H9 (cell line): ENCODE measurements around the gene PLOD1. TPM values are rescaled to one million over a fixed set of nuclear protein-coding genes. Genes with fewer than 3 reads are reported as not detected.

Source experiments
- DNase-seq: peaks from one replicate; pipeline ENCODE4 v3.0.0-alpha.2; 2017
- H2AFZ ChIP-seq: one replicate; pipeline ENCODE4 v1.6.1; 2013; ENCODE audit warnings: mild to moderate bottlenecking, low read length, control low read depth, moderate library complexity
- H2AK5ac ChIP-seq: 2 replicates; pipeline ENCODE4 v1.6.1; 2013; ENCODE audit warnings: low read length, control low read depth, mixed read lengths; ENCODE audit not compliant: insufficient read length
- H2BK120ac ChIP-seq: one replicate; pipeline ENCODE4 v1.6.1; 2013; ENCODE audit warnings: low read depth, mild to moderate bottlenecking, low read length, control low read depth, inconsistent platforms; ENCODE audit not compliant: poor library complexity, severe bottlenecking
- H2BK12ac ChIP-seq: 2 replicates; pipeline ENCODE4 v1.6.1; 2013; ENCODE audit warnings: low read length, control low read depth, mixed read lengths, low read depth; ENCODE audit not compliant: insufficient read length
- H2BK15ac ChIP-seq: 2 replicates; pipeline ENCODE4 v1.6.1; 2013; ENCODE audit warnings: low read depth, low read length, control low read depth
- H2BK20ac ChIP-seq: one replicate; pipeline ENCODE4 v1.6.1; 2013; ENCODE audit warnings: low read depth, mild to moderate bottlenecking, low read length, control low read depth, inconsistent platforms; ENCODE audit not compliant: poor library complexity, severe bottlenecking
- H2BK5ac ChIP-seq: 2 replicates; pipeline ENCODE4 v1.6.1; 2013; ENCODE audit warnings: low read length, control low read depth, mixed read lengths; ENCODE audit not compliant: insufficient read length
- H3K14ac ChIP-seq: 2 replicates; pipeline ENCODE4 v1.6.1; 2013; ENCODE audit warnings: low read length, control low read depth; ENCODE audit not compliant: insufficient read depth
- H3K18ac ChIP-seq: 2 replicates; pipeline ENCODE4 v1.6.1; 2013; ENCODE audit warnings: low read depth, mild to moderate bottlenecking, mixed read lengths, low read length, control low read depth; ENCODE audit not compliant: insufficient read length
- H3K23ac ChIP-seq: 2 replicates; pipeline ENCODE4 v1.6.1; 2013; ENCODE audit warnings: low read length, control low read depth, mixed read lengths, low read depth; ENCODE audit not compliant: insufficient read length
- H3K23me2 ChIP-seq: 2 replicates; pipeline ENCODE4 v1.6.1; 2013; ENCODE audit warnings: low read depth, mild to moderate bottlenecking, mixed read lengths, low read length, control low read depth; ENCODE audit not compliant: insufficient read length, poor library complexity, severe bottlenecking
- H3K27ac ChIP-seq: 2 replicates; pipeline ENCODE4 v1.5.1; 2013; ENCODE audit warnings: low read length, control low read depth, mixed read lengths, low read depth; ENCODE audit not compliant: insufficient read length
- H3K27me3 ChIP-seq: 2 replicates; pipeline ENCODE4 v1.6.1; 2013; ENCODE audit warnings: low read length, control low read depth, inconsistent platforms; ENCODE audit not compliant: insufficient read depth
- H3K4ac ChIP-seq: 2 replicates; pipeline ENCODE4 v1.6.1; 2013; ENCODE audit warnings: low read depth, mild to moderate bottlenecking, control low read depth, inconsistent platforms, low read length, moderate library complexity
- H3K4me1 ChIP-seq: 2 replicates; pipeline ENCODE4 v1.6.1; 2013; ENCODE audit warnings: low read length, control low read depth, inconsistent platforms; ENCODE audit not compliant: insufficient read depth
- H3K4me2 ChIP-seq: 2 replicates; pipeline ENCODE4 v1.6.1; 2013; ENCODE audit warnings: low read length, control low read depth, mixed read lengths; ENCODE audit not compliant: insufficient read length, insufficient read depth
- H3K56ac ChIP-seq: 2 replicates; pipeline ENCODE4 v1.6.1; 2013; ENCODE audit warnings: low read depth, mild to moderate bottlenecking, mixed read lengths, low read length, control low read depth; ENCODE audit not compliant: insufficient read length
- H3K79me1 ChIP-seq: 2 replicates; pipeline ENCODE4 v1.6.1; 2013; ENCODE audit warnings: low read depth, mild to moderate bottlenecking, moderate library complexity, low read length, control low read depth, inconsistent platforms; ENCODE audit not compliant: insufficient read depth, poor library complexity, severe bottlenecking
- H3K79me2 ChIP-seq: 2 replicates; pipeline ENCODE4 v1.6.1; 2013; ENCODE audit warnings: low read length, control low read depth, inconsistent platforms; ENCODE audit not compliant: insufficient read depth
- H3K9ac ChIP-seq: 2 replicates; pipeline ENCODE4 v1.6.1; 2013; ENCODE audit warnings: low read length, control low read depth, mixed read lengths; ENCODE audit not compliant: insufficient read length; ENCODE audit errors: extremely low read depth
- H3K9me3 ChIP-seq: one replicate; pipeline ENCODE4 v1.6.1; 2013; ENCODE audit warnings: low read depth, low read length, inconsistent platforms; ENCODE audit not compliant: control insufficient read depth
- H3T11ph ChIP-seq: one replicate; pipeline ENCODE4 v1.6.1; 2013; ENCODE audit warnings: mild to moderate bottlenecking, low read length, control low read depth, inconsistent platforms
- H4K20me1 ChIP-seq: one replicate; pipeline ENCODE4 v1.6.1; 2013; ENCODE audit not compliant: control insufficient read depth, insufficient read length, insufficient read depth
- H4K5ac ChIP-seq: 2 replicates; pipeline ENCODE4 v1.6.1; 2013; ENCODE audit warnings: low read depth, mild to moderate bottlenecking, mixed read lengths, low read length, control low read depth; ENCODE audit not compliant: insufficient read length
- H4K8ac ChIP-seq: replicated peaks from 2 replicates; pipeline ENCODE4 v1.6.1; 2013; ENCODE audit warnings: low read length, control low read depth, mixed read lengths, low read depth; ENCODE audit not compliant: insufficient read length
- H4K91ac ChIP-seq: 2 replicates; pipeline ENCODE4 v1.6.1; 2013; ENCODE audit warnings: low read depth, mild to moderate bottlenecking, moderate library complexity, mixed read lengths, low read length, control low read depth; ENCODE audit not compliant: insufficient read length
- H3K27ac Mint-ChIP-seq, 3 experiments: 2 replicates in 2 of 3; 3 replicates in 1 of 3; pipeline ENCODE4 v1.8.0; 2020 to 2021; ENCODE audit warnings: mixed read lengths in 3 of 3, mild to moderate bottlenecking in 1 of 3, moderate library complexity in 1 of 3
- H3K27me3 Mint-ChIP-seq: 2 replicates; pipeline ENCODE4 v1.8.0; 2021; ENCODE audit warnings: low read depth, mild to moderate bottlenecking, moderate library complexity, mixed read lengths
- H3K36me3 Mint-ChIP-seq, 3 experiments: 2 replicates in 2 of 3; 3 replicates in 1 of 3; pipeline ENCODE4 v1.8.0; 2020 to 2021; ENCODE audit warnings: low read depth in 3 of 3, mixed read lengths in 3 of 3; ENCODE audit not compliant: insufficient read depth in 1 of 3
- H3K4me1 Mint-ChIP-seq, 2 experiments: 2 replicates each; pipeline ENCODE4 v1.8.0; 2020; ENCODE audit warnings: mixed read lengths in 2 of 2
- H3K4me3 Mint-ChIP-seq, 2 experiments: 2 replicates in 1 of 2; 3 replicates in 1 of 2; pipeline ENCODE4 v1.8.0; 2020 to 2021; ENCODE audit warnings: mild to moderate bottlenecking in 2 of 2, mixed read lengths in 2 of 2, moderate library complexity in 1 of 2
- H3K9me3 Mint-ChIP-seq, 2 experiments: 2 replicates in 1 of 2; 3 replicates in 1 of 2; pipeline ENCODE4 v1.8.0; 2020; ENCODE audit warnings: mild to moderate bottlenecking in 2 of 2, mixed read lengths in 2 of 2, moderate library complexity in 1 of 2
- WGBS: extraction: QIAGEN DNeasy Blood & Tissue Kit; methylation state at CpG from one replicate; pipeline ENCODE4 v1.1.7; 2013; ENCODE audit warnings: missing lambda C conversion rate, low lambda C conversion rate, mixed read lengths; ENCODE audit not compliant: insufficient read length; ENCODE audit errors: extremely low coverage; 5-methylcytosine and 5-hydroxymethylcytosine counted together
- total RNA-seq: library from RNA; stranded (reverse); gene quantifications from 2 replicates; pipeline ENCODE4 v1.2.1, GENCODE V29; 2021
- TF ChIP-seq, protein P1 (sequence below): fragments of 200-600 bp; sonication (generic); conservative IDR thresholded peaks from 3 replicates; pipeline ENCODE4 v1.8.0; 2021; ENCODE audit warnings: antibody characterized with exemption, mild to moderate bottlenecking

Gene PLOD1
- total RNA-seq, 1 experiment from 2014 or later = 57.0 TPM

DNA sequence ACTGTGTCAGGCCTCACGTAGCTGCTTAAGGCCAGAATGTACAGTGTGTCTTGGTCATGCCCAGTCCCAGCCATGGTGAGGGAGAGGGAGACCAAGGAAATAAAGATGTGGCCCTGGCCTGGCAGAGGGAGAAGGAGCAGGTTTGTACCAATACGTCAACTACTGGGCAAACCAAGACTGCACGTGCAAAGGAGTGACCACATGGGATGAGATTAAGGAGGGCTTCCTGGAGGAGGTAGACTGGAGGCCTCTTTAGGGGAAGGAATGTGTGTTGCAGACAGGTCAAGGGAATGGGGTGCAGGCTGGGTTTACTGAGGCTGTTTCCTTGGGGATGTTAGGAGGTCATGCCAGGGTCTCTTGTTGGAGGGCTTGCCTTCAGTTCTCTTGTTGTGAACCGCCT, 7.8 kb downstream of the PLOD1 start:
- no peak overlapping the region for H2BK15ac ChIP-seq
- H3K9me3 ChIP-seq = no peaks in the 10 kb centered on the region
- Mint-ChIP-seq H3K36me3 (peaks cover 0 to 25% (median 9%) of the 10 kb centered on the region in 3 experiments; a peak in 5 of 7 replicates), H3K4me1 (peaks cover 29 to 39% of the 10 kb centered on the region in 2 experiments), H3K27me3 (no peaks in the 10 kb centered on the region), H3K27ac (no peak overlapping the region; a peak in 2 of 7 replicates), H3K4me3 (no peak overlapping the region), H3K9me3 (no peaks in the 10 kb centered on the region)
- H3K9ac ChIP-seq = no peak overlapping the region
- no peak overlapping the region for H2BK20ac ChIP-seq
- H4K91ac ChIP-seq = no peak overlapping the region
- TF ChIP-seq, protein P1, sequence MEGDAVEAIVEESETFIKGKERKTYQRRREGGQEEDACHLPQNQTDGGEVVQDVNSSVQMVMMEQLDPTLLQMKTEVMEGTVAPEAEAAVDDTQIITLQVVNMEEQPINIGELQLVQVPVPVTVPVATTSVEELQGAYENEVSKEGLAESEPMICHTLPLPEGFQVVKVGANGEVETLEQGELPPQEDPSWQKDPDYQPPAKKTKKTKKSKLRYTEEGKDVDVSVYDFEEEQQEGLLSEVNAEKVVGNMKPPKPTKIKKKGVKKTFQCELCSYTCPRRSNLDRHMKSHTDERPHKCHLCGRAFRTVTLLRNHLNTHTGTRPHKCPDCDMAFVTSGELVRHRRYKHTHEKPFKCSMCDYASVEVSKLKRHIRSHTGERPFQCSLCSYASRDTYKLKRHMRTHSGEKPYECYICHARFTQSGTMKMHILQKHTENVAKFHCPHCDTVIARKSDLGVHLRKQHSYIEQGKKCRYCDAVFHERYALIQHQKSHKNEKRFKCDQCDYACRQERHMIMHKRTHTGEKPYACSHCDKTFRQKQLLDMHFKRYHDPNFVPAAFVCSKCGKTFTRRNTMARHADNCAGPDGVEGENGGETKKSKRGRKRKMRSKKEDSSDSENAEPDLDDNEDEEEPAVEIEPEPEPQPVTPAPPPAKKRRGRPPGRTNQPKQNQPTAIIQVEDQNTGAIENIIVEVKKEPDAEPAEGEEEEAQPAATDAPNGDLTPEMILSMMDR = no peak
- no peak for DNase-seq
- no peak overlapping the region for H4K5ac ChIP-seq
- H3K79me2 ChIP-seq = no peaks in the 10 kb centered on the region
- no peak overlapping the region for H2BK120ac ChIP-seq
- no peak overlapping the region for H2BK5ac ChIP-seq
- no peaks in the 10 kb centered on the region; the same call in 1 of the 2 replicates for H3K4me1 ChIP-seq
- no peak overlapping the region for H2BK12ac ChIP-seq
- H3K4me2 ChIP-seq = no peak overlapping the region
- H3K4ac ChIP-seq = no peak overlapping the region
- no peak overlapping the region for H3K18ac ChIP-seq
- H2AK5ac ChIP-seq = no peak overlapping the region
- peaks cover 4% of the 10 kb centered on the region for H4K20me1 ChIP-seq
- no peak overlapping the region for H2AFZ ChIP-seq
- H3K79me1 ChIP-seq = no peaks in the 10 kb centered on the region
- no peak overlapping the region for H3K14ac ChIP-seq
- H3K27me3 ChIP-seq = no peaks in the 10 kb centered on the region
- no peak overlapping the region for H3K27ac ChIP-seq
- H3K23ac ChIP-seq = no peak overlapping the region
- no peak overlapping the region for H4K8ac ChIP-seq
- no peak overlapping the region for H3K56ac ChIP-seq
- no peak overlapping the region for H3T11ph ChIP-seq
- WGBS = no CpG with 5 or more reads among the region's 4 CpGs
- no peaks in the 10 kb centered on the region for H3K23me2 ChIP-seq
